RWPE1 (cell line): ENCODE measurements around the gene ABCG5.

Source experiments
- CTCF ChIA-PET: fragments of 350-600 bp; sonication (Branson Sonifier 250); formaldehyde crosslinking; extraction: SDS; loops from one replicate; lab custom pipeline; 2021; lab: Yijun Ruan, JAX
- POLR2A ChIA-PET: fragments of 400-600 bp; formaldehyde crosslinking; extraction: SDS; loops from one replicate; lab custom pipeline; 2020; ENCODE audit warnings: antibody characterized with exemption; ENCODE audit not compliant: low non-redundant PET; lab: Yijun Ruan, JAX
- DNase-seq: peaks from one replicate; pipeline ENCODE4 v3.0.0; 2012; ENCODE audit warnings: low spot score
- H3K27ac ChIP-seq: fragments of 450-650 bp; 2 replicates; pipeline ENCODE4 v1.5.1; 2017
- TF ChIP-seq, protein P1 (sequence below): fragments of 450-650 bp; conservative IDR thresholded peaks from 2 replicates; pipeline ENCODE4 v1.5.1; 2017; ENCODE audit warnings: low read depth, mild to moderate bottlenecking

The ABCG5 gene

GRCh38 chr2:43763091-43763490 lies 75.5 kb downstream of the ABCG5 start:
- ChIA-PET CTCF (no interaction called here), POLR2A (no interaction called here)
- no peak overlapping the region for H3K27ac ChIP-seq
- DNase-seq = no peak
- TF ChIP-seq, protein P1, sequence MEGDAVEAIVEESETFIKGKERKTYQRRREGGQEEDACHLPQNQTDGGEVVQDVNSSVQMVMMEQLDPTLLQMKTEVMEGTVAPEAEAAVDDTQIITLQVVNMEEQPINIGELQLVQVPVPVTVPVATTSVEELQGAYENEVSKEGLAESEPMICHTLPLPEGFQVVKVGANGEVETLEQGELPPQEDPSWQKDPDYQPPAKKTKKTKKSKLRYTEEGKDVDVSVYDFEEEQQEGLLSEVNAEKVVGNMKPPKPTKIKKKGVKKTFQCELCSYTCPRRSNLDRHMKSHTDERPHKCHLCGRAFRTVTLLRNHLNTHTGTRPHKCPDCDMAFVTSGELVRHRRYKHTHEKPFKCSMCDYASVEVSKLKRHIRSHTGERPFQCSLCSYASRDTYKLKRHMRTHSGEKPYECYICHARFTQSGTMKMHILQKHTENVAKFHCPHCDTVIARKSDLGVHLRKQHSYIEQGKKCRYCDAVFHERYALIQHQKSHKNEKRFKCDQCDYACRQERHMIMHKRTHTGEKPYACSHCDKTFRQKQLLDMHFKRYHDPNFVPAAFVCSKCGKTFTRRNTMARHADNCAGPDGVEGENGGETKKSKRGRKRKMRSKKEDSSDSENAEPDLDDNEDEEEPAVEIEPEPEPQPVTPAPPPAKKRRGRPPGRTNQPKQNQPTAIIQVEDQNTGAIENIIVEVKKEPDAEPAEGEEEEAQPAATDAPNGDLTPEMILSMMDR = no peak
